Brain microvascular endothelial cell (primary cell): ENCODE results near the gene COA7.

Source experiments
- DNase-seq: peaks from one replicate; pipeline ENCODE4 v3.0.0-alpha.2; 2020
- H3K27ac ChIP-seq: fragments of 250-450 bp; sonication (Bioruptor Pico); 2 replicates; pipeline ENCODE4 v1.5.1; 2020; ENCODE audit warnings: mild to moderate bottlenecking, moderate library complexity
- H3K27me3 ChIP-seq: fragments of 250-450 bp; sonication (Bioruptor Pico); replicated peaks from 2 replicates; pipeline ENCODE4 v1.5.1; 2020; ENCODE audit warnings: mild to moderate bottlenecking
- H3K36me3 ChIP-seq: fragments of 250-450 bp; sonication (Bioruptor Pico); replicated peaks from 2 replicates; pipeline ENCODE4 v1.5.1; 2020; ENCODE audit warnings: mild to moderate bottlenecking
- H3K4me3 ChIP-seq: 2 replicates; pipeline ENCODE4 v1.5.1; 2011; ENCODE audit warnings: low read depth, mild to moderate bottlenecking, control low read depth, low read length, moderate library complexity
- CTCF ChIP-seq: IDR thresholded peaks from 2 replicates; pipeline ENCODE4 v1.5.1; 2011; ENCODE audit warnings: low read depth, mild to moderate bottlenecking, moderate library complexity, low read length, control low read depth, inconsistent platforms; ENCODE audit errors: missing control alignments
- in situ Hi-C: cut with HindIII; loops from 2 replicates; pipeline ENCODE4 v1.10.0; 2017; ENCODE audit warnings: low sequenced_read_pairs, low pct_ligation_motif_present

COA7 gene

GRCh38 chr1:52665006-52665941, 32.9 kb downstream of the COA7 start:
- in situ Hi-C loops: no loop called here
- H3K4me3 ChIP-seq: no peak overlapping the region
- H3K27me3 ChIP-seq: no peaks in the 10 kb centered on the region
- DNase-seq: no peak
- no peaks in the 10 kb centered on the region for H3K36me3 ChIP-seq
- no peak overlapping the region for H3K27ac ChIP-seq
- TF ChIP-seq CTCF: no peak

- Histone ChIP-seq H3K27me3 (no peaks in the 10 kb centered on the region), H3K4me3 (no peak overlapping the region), H3K27ac (no peak overlapping the region), H3K36me3 (no peaks in the 10 kb centered on the region)
- TF ChIP-seq CTCF: no peak
- no peak for DNase-seq
- in situ Hi-C loops: no loop called here
Measured at GRCh38 chr1:52663716-52664115, 34.4 kb downstream of the COA7 start.

- no peak for DNase-seq
- no peak overlapping the region for H3K27ac ChIP-seq
- no peak for TF ChIP-seq CTCF
- peak overlapping the region; percentile 15 for H3K4me3 ChIP-seq
- no peaks in the 10 kb centered on the region for H3K36me3 ChIP-seq
- H3K27me3 ChIP-seq: no peaks in the 10 kb centered on the region
- in situ Hi-C loops: no loop called here
Measured at GRCh38 chr1:52662645-52663313, 35.4 kb downstream of the COA7 start.

GRCh38 chr1:52660807-52661206, 37.3 kb downstream of the COA7 start:
- TF ChIP-seq CTCF: no peak
- DNase-seq: no peak
- no peaks in the 10 kb centered on the region for H3K27me3 ChIP-seq
- in situ Hi-C loops: no loop called here
- H3K4me3 ChIP-seq: no peak overlapping the region
- no peaks in the 10 kb centered on the region for H3K36me3 ChIP-seq
- H3K27ac ChIP-seq: no peak overlapping the region

- no peaks in the 10 kb centered on the region for H3K36me3 ChIP-seq
- no peak for DNase-seq
- no peaks in the 10 kb centered on the region for H3K27me3 ChIP-seq
- TF ChIP-seq CTCF: no peak
- H3K4me3 ChIP-seq: no peak overlapping the region
- no peak overlapping the region for H3K27ac ChIP-seq
- in situ Hi-C loops: no loop called here
Measured at GRCh38 chr1:52659851-52660596, 38.1 kb downstream of the COA7 start.
